Neural cell (in vitro differentiated cells): ENCODE results near the gene SELENOO. TPM values are rescaled to one million over a fixed set of nuclear protein-coding genes. Genes with fewer than 3 reads are reported as not detected.

Source experiments
- H2AFZ ChIP-seq: fragments of 200-600, 300-800 bp; sonication (generic), shearing (Covaris generic); 2 replicates; pipeline ENCODE4 v1.6.0; 2014; ENCODE audit warnings: low read depth, mild to moderate bottlenecking, antibody characterized with exemption, low read length, moderate library complexity
- H3F3A ChIP-seq: fragments of 200-600 bp; shearing (Covaris generic); 2 replicates; pipeline ENCODE4 v1.6.1; 2016; ENCODE audit warnings: mild to moderate bottlenecking, moderate library complexity, mixed read lengths, antibody characterized with exemption, low read length; ENCODE audit not compliant: insufficient read depth, poor library complexity, severe bottlenecking
- H3K27ac ChIP-seq: fragments of 200-600, 300-800 bp; sonication (generic), shearing (Covaris generic); 2 replicates; pipeline ENCODE4 v1.5.1; 2014; ENCODE audit warnings: mild to moderate bottlenecking, low read length, moderate library complexity
- H3K27me3 ChIP-seq: fragments of 300-800, 200-600 bp; sonication (generic), shearing (Covaris generic); 2 replicates; pipeline ENCODE4 v1.6.0; 2014; ENCODE audit warnings: mild to moderate bottlenecking, low read depth, low read length, moderate library complexity; ENCODE audit not compliant: insufficient read depth
- H3K36me3 ChIP-seq: fragments of 300-800, 200-600 bp; sonication (generic), shearing (Covaris generic); 2 replicates; pipeline ENCODE4 v1.5.1; 2014; ENCODE audit warnings: mild to moderate bottlenecking, antibody characterized with exemption, low read length, moderate library complexity; ENCODE audit not compliant: insufficient read depth
- H3K4me2 ChIP-seq: fragments of 300-800, 200-600 bp; sonication (generic), shearing (Covaris generic); 2 replicates; pipeline ENCODE4 v1.6.0; 2014; ENCODE audit warnings: mild to moderate bottlenecking, low read length
- H3K4me3 ChIP-seq: fragments of 300-800, 200-600 bp; sonication (generic), shearing (Covaris generic); 2 replicates; pipeline ENCODE4 v1.5.1; 2014; ENCODE audit warnings: mild to moderate bottlenecking, low read length, moderate library complexity
- H3K79me2 ChIP-seq: fragments of 200-600 bp; shearing (Covaris generic); replicated peaks from 2 replicates; pipeline ENCODE4 v1.6.0; 2014; ENCODE audit warnings: mild to moderate bottlenecking, low read length, moderate library complexity; ENCODE audit not compliant: insufficient read depth
- H3K9ac ChIP-seq: fragments of 300-800, 200-600 bp; sonication (generic), shearing (Covaris generic); 2 replicates; pipeline ENCODE4 v1.6.1; 2016; ENCODE audit warnings: mild to moderate bottlenecking, low read length, mixed read lengths
- H3K9me2 ChIP-seq: fragments of 200-600 bp; shearing (Covaris generic); 2 replicates; pipeline ENCODE4 v1.6.1; 2016; ENCODE audit warnings: mild to moderate bottlenecking, low read length, mixed read lengths; ENCODE audit not compliant: insufficient read depth
- H3K9me3 ChIP-seq: fragments of 200-600, 300-800 bp; sonication (generic), shearing (Covaris generic); 2 replicates; pipeline ENCODE4 v1.6.1; 2016; ENCODE audit warnings: mild to moderate bottlenecking, mixed run types, low read length, moderate library complexity, mixed read lengths
- H4K20me1 ChIP-seq: fragments of 200-600 bp; shearing (Covaris generic); 2 replicates; pipeline ENCODE4 v1.6.1; 2016; ENCODE audit warnings: mild to moderate bottlenecking, mixed run types; ENCODE audit not compliant: insufficient read depth
- CTCF ChIP-seq: fragments of 450-650 bp; IDR thresholded peaks from 2 replicates; pipeline ENCODE4 v1.5.1; 2014; ENCODE audit warnings: antibody characterized with exemption, mild to moderate bottlenecking, moderate library complexity; ENCODE audit not compliant: poor library complexity, severe bottlenecking
- EP300 ChIP-seq: fragments of 450-650 bp; conservative IDR thresholded peaks from 2 replicates; pipeline ENCODE4 v1.6.1; 2014; ENCODE audit warnings: antibody characterized with exemption, mild to moderate bottlenecking, moderate library complexity; ENCODE audit not compliant: poor library complexity, severe bottlenecking
- EZH2 ChIP-seq: fragments of 200-600, 300-800 bp; shearing (Covaris generic), sonication (generic); IDR thresholded peaks from 2 replicates; pipeline ENCODE4 v1.6.1; 2014; ENCODE audit warnings: antibody characterized with exemption, low read length, borderline replicate concordance, mild to moderate bottlenecking; ENCODE audit not compliant: insufficient read depth, poor library complexity, severe bottlenecking
- MXI1 ChIP-seq: fragments of 450-650 bp; conservative IDR thresholded peaks from 2 replicates; pipeline ENCODE4 v1.6.1; 2014; ENCODE audit warnings: antibody characterized with exemption, mild to moderate bottlenecking; ENCODE audit not compliant: poor library complexity, severe bottlenecking
- POLR2AphosphoS5 ChIP-seq: IDR thresholded peaks from 2 replicates; pipeline ENCODE4 v1.6.1; 2012
- RAD21 ChIP-seq: fragments of 450-650 bp; conservative IDR thresholded peaks from 2 replicates; pipeline ENCODE4 v1.6.1; 2014; ENCODE audit warnings: antibody characterized with exemption, mild to moderate bottlenecking, moderate library complexity
- SMC3 ChIP-seq: fragments of 450-650 bp; conservative IDR thresholded peaks from 2 replicates; pipeline ENCODE4 v1.6.1; 2014; ENCODE audit warnings: antibody characterized with exemption, mild to moderate bottlenecking, moderate library complexity; ENCODE audit not compliant: poor library complexity
- TAF1 ChIP-seq: IDR thresholded peaks from 2 replicates; pipeline ENCODE4 v1.6.1; 2012; ENCODE audit warnings: low read depth
- polyA plus RNA-seq: library from polyadenylated mRNA; depleted of rRNA; stranded (reverse); fragments of >200 nt; gene quantifications from 2 replicates; pipeline ENCODE4 v1.2.3, GENCODE V29; 2014
- TF ChIP-seq, protein P1 (sequence below): IDR thresholded peaks from 2 replicates; pipeline ENCODE4 v1.6.1; 2012; ENCODE audit warnings: borderline replicate concordance

Gene SELENOO
- polyA plus RNA-seq, 1 donor from 2014 or later: 42.0 TPM

- Histone ChIP-seq H3K9me3 (no peaks in the 10 kb centered on the region), H3K4me2 (no peak overlapping the region), H3F3A (no peaks in the 10 kb centered on the region), H3K9ac (no peak overlapping the region), H3K79me2 (peaks cover 6% of the 10 kb centered on the region), H3K9me2 (no peaks in the 10 kb centered on the region), H3K4me3 (no peak overlapping the region), H2AFZ (no peak overlapping the region), H4K20me1 (no peaks in the 10 kb centered on the region), H3K36me3 (no peaks in the 10 kb centered on the region), H3K27me3 (no peaks in the 10 kb centered on the region), H3K27ac (no peak overlapping the region)
- no peak for TF ChIP-seq SMC3
- TF ChIP-seq, protein P1, sequence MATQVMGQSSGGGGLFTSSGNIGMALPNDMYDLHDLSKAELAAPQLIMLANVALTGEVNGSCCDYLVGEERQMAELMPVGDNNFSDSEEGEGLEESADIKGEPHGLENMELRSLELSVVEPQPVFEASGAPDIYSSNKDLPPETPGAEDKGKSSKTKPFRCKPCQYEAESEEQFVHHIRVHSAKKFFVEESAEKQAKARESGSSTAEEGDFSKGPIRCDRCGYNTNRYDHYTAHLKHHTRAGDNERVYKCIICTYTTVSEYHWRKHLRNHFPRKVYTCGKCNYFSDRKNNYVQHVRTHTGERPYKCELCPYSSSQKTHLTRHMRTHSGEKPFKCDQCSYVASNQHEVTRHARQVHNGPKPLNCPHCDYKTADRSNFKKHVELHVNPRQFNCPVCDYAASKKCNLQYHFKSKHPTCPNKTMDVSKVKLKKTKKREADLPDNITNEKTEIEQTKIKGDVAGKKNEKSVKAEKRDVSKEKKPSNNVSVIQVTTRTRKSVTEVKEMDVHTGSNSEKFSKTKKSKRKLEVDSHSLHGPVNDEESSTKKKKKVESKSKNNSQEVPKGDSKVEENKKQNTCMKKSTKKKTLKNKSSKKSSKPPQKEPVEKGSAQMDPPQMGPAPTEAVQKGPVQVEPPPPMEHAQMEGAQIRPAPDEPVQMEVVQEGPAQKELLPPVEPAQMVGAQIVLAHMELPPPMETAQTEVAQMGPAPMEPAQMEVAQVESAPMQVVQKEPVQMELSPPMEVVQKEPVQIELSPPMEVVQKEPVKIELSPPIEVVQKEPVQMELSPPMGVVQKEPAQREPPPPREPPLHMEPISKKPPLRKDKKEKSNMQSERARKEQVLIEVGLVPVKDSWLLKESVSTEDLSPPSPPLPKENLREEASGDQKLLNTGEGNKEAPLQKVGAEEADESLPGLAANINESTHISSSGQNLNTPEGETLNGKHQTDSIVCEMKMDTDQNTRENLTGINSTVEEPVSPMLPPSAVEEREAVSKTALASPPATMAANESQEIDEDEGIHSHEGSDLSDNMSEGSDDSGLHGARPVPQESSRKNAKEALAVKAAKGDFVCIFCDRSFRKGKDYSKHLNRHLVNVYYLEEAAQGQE: no peak
- no peak for TF ChIP-seq RAD21
Observed at GRCh38 chr22:50264946-50265669, 64.3 kb downstream of the SELENOO start.

- H3K9me2 ChIP-seq: no peaks in the 10 kb centered on the region
- no peak overlapping the region for H2AFZ ChIP-seq
- H3K4me2 ChIP-seq: no peak overlapping the region
- H3F3A ChIP-seq: no peaks in the 10 kb centered on the region
- no peaks in the 10 kb centered on the region for H3K36me3 ChIP-seq
- H3K4me3 ChIP-seq: no peak overlapping the region
- H3K9ac ChIP-seq: no peak overlapping the region
- H4K20me1 ChIP-seq: no peaks in the 10 kb centered on the region
- H3K79me2 ChIP-seq: no peaks in the 10 kb centered on the region
- no peak overlapping the region for H3K27ac ChIP-seq
- no peaks in the 10 kb centered on the region for H3K9me3 ChIP-seq
- no peak for TF ChIP-seq EZH2
- no peak for TF ChIP-seq CTCF
- TF ChIP-seq MXI1: no peak
- TF ChIP-seq EP300: no peak
- TF ChIP-seq RAD21: no peak
- no peak for TF ChIP-seq POLR2AphosphoS5
- TF ChIP-seq SMC3: no peak
- TF ChIP-seq TAF1: no peak
- TF ChIP-seq, protein P1: no peak
- H3K27me3 ChIP-seq: no peaks in the 10 kb centered on the region
Observed at GRCh38 chr22:50266994-50267393, 66.2 kb downstream of the SELENOO start.

Other genes with a start within 250 kb of the SELENOO start
- 28.7 and 32.6 TPM in 2 replicates for gene PIM3, start 240.2 kb upstream of the SELENOO start, polyA plus RNA-seq
- gene IL17REL, start 188.2 kb upstream of the SELENOO start, polyA plus RNA-seq: not detected in 2 replicates
- not detected in 2 replicates for gene TTLL8, start 142.7 kb upstream of the SELENOO start, polyA plus RNA-seq
- not detected in 2 replicates for gene MLC1, start 115.6 kb upstream of the SELENOO start, polyA plus RNA-seq
- not detected in 2 replicates for gene MOV10L1, start 111.0 kb upstream of the SELENOO start, polyA plus RNA-seq
- 3.4 and 6.4 TPM in 2 replicates for gene PANX2, start 30.3 kb upstream of the SELENOO start, polyA plus RNA-seq
- 31.8 and 37.9 TPM in 2 replicates for gene TRABD, start 15.1 kb upstream of the SELENOO start, polyA plus RNA-seq
- gene TUBGCP6, start 44.0 kb downstream of the SELENOO start, polyA plus RNA-seq: 74.5 and 89.1 TPM in 2 replicates
- 39.1 and 40.5 TPM in 2 replicates for gene HDAC10, start 50.3 kb downstream of the SELENOO start, polyA plus RNA-seq
- gene MAPK12, start 60.7 kb downstream of the SELENOO start, polyA plus RNA-seq: 36.7 and 53.3 TPM in 2 replicates
- 36.3 and 55.0 TPM in 2 replicates for gene MAPK11, start 69.4 kb downstream of the SELENOO start, polyA plus RNA-seq
- gene PLXNB2, start 106.6 kb downstream of the SELENOO start, polyA plus RNA-seq: 38.6 and 57.4 TPM in 2 replicates
- 51.0 and 58.9 TPM in 2 replicates for gene DENND6B, start 126.0 kb downstream of the SELENOO start, polyA plus RNA-seq
- gene PPP6R2, start 142.3 kb downstream of the SELENOO start, polyA plus RNA-seq: 84.6 and 85.4 TPM in 2 replicates